GM12878 (cell line): ENCODE data around the gene ZNF473. TPM values are rescaled to one million over a fixed set of nuclear protein-coding genes. Genes with fewer than 3 reads are reported as not detected.

Experiments
- BCL3 ChIP-seq: IDR thresholded peaks from 2 replicates; pipeline ENCODE4 v1.6.1; 2011; ENCODE audit warnings: borderline replicate concordance, low read depth, mild to moderate bottlenecking, moderate library complexity, low read length; ENCODE audit not compliant: insufficient read depth, poor library complexity, severe bottlenecking
- CBX3 ChIP-seq: fragments of 200-600 bp; sonication (generic); IDR thresholded peaks from 2 replicates; pipeline ENCODE4 v1.6.1; 2016; ENCODE audit warnings: low read depth, borderline replicate concordance
- E2F8 ChIP-seq: fragments of 450-650 bp; IDR thresholded peaks from 2 replicates; pipeline ENCODE4 v1.6.1; 2018; ENCODE audit warnings: mild to moderate bottlenecking, low read depth, moderate library complexity; ENCODE audit not compliant: partially characterized antibody
- IKZF1 ChIP-seq: fragments of 450-650 bp; conservative IDR thresholded peaks from 2 replicates; pipeline ENCODE4 v1.6.1; 2017; ENCODE audit warnings: antibody characterized with exemption, mild to moderate bottlenecking
- KAT2A ChIP-seq: conservative IDR thresholded peaks from 2 replicates; pipeline ENCODE4 v1.6.1; 2011; ENCODE audit warnings: low read depth, low read length; ENCODE audit not compliant: control insufficient read depth
- SRF ChIP-seq, 2 experiments: IDR thresholded peaks; 2 replicates each; pipeline ENCODE4 v1.6.1; 2011; ENCODE audit warnings: low read depth in 2 of 2, low read length in 2 of 2, mild to moderate bottlenecking in 1 of 2, moderate library complexity in 1 of 2
- USF1 ChIP-seq: IDR thresholded peaks from 2 replicates; pipeline ENCODE4 v1.6.1; 2011; ENCODE audit warnings: borderline replicate concordance, low read depth, mild to moderate bottlenecking, moderate library complexity, mixed read lengths, low read length; ENCODE audit not compliant: insufficient read depth; ENCODE audit errors: extremely low read length
- ZBTB11 ChIP-seq: fragments of 450-650 bp; formaldehyde crosslinking; IDR thresholded peaks from 2 replicates; pipeline ENCODE4 v1.5.0; 2022; ENCODE audit warnings: mild to moderate bottlenecking, missing genetic modification characterization
- ZBTB33 ChIP-seq: fragments of 450-650 bp; IDR thresholded peaks from 2 replicates; pipeline ENCODE4 v1.6.1; 2017; ENCODE audit warnings: mild to moderate bottlenecking
- ZBTB40 ChIP-seq: fragments of 450-650 bp; IDR thresholded peaks from 2 replicates; pipeline ENCODE4 v1.6.1; 2016; ENCODE audit warnings: mild to moderate bottlenecking, moderate library complexity, borderline replicate concordance
- ZNF384 ChIP-seq: IDR thresholded peaks from 2 replicates; pipeline ENCODE4 v1.6.1; 2012; ENCODE audit warnings: low read depth, mild to moderate bottlenecking, low read length, improper control_type of control experiment, borderline replicate concordance
- polyA plus RNA-seq, 11 experiments: library from polyadenylated mRNA; depleted of rRNA in 4 of 11; unstranded in 6 of 11; stranded (reverse) in 5 of 11; fragments of >200 nt; fragmentation: Nextera tagmentation in 4 of 11; fragmentation: Illumina TruSeq in 1 of 11; extraction: Ambion mirVana in 4 of 11; extraction: Trizol in 1 of 11; gene quantifications; 1 replicate in 1 of 11; 2 replicates in 10 of 11; pipeline versions ENCODE4 v1.2.1 to v1.2.3, GENCODE V29; 2011 to 2016; ENCODE audit warnings: inconsistent platforms in 2 of 11, missing spikeins in 2 of 11, low read depth in 1 of 11
- total RNA-seq, 4 experiments: library from RNA; depleted of rRNA in 3 of 4; stranded (reverse); fragments of >200 nt in 3 of 4; fragmentation: Illumina TruSeq in 1 of 4; extraction: Trizol in 1 of 4; gene quantifications; 2 replicates each; pipeline versions ENCODE4 v1.2.1 to v1.2.3, GENCODE V29; 2013 to 2021

The ZNF473 gene
- total and polyA plus RNA-seq, 10 of the 15 experiments (the other 5 are each of a cell fraction or from before 2014, with no cell fraction given) = 2.3 to 14.9 (median 6.3) TPM

GRCh38 chr19:49986354-49986753 lies 39.5 kb upstream of the ZNF473 start (continued):
- no peak for TF ChIP-seq ZBTB33
- no peak for TF ChIP-seq IKZF1
- TF ChIP-seq CBX3 = no peak
- no peak for TF ChIP-seq E2F8
- TF ChIP-seq ZNF384 = no peak
- no peak for TF ChIP-seq KAT2A
- TF ChIP-seq ZBTB11 (CRISPR knock-in tag) = no peak
- no peak for TF ChIP-seq ZBTB40
- no peak for TF ChIP-seq USF1
- TF ChIP-seq BCL3 = no peak
- TF ChIP-seq SRF (IDR thresholded peaks at IDR 0.05; ENCODE audit: low read depth in 2 of 2, low read length in 2 of 2) = no peak
- TF ChIP-seq, all 136 proteins: peak for 0
